ENCODE results near the gene STAB1.

DNA sequence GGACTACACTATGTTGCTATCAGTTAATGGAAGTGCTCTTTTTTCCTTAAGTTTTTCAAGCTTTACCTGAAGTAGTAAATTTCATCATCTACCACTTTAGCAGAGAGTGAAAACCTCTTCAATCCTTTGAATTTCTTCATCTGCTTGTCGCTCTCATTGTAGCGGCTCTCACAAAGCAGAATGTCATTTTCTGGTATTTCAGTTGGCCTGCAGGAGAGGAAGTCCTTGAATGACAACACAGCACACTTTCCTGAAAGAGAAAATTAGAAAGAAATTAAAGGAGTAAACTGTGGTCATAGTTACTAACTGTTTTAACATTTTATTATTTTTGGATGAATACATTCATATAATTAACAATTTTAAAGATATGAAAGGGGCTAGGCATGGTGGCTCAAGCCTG lies 68.8 kb downstream of the STAB1 start:
- TF ChIP-seq CTCF (IDR thresholded peaks at IDR 0.05; ENCODE audit: low read depth, low read length, poor library complexity, severe bottlenecking) (no peak), EZH2phosphoT487 (IDR thresholded peaks at IDR 0.05; ENCODE audit: borderline replicate concordance, low read length) (no peak)
